Nephron (organoid): ENCODE measurements around the gene LRRC56.
"Not testable (repeated sequence)": the region's sequence is repeated elsewhere in the genome, so short reads cannot be mapped to it uniquely, and the experiment has no call there.

ENCODE experiments used
- H3K27ac Mint-ChIP-seq, 3 experiments: 2 replicates each; pipeline ENCODE4 v1.8.0; 2020; ENCODE audit warnings: mixed read lengths in 3 of 3, mild to moderate bottlenecking in 2 of 3, moderate library complexity in 1 of 3
- H3K27me3 Mint-ChIP-seq: 2 replicates; pipeline ENCODE4 v1.8.0; 2021; ENCODE audit warnings: low read depth, mild to moderate bottlenecking, moderate library complexity, mixed read lengths
- H3K36me3 Mint-ChIP-seq: 2 replicates; pipeline ENCODE4 v1.8.0; 2020; ENCODE audit warnings: low read depth, mixed read lengths
- H3K4me1 Mint-ChIP-seq: 2 replicates; pipeline ENCODE4 v1.8.0; 2020; ENCODE audit warnings: mixed read lengths
- H3K4me3 Mint-ChIP-seq, 3 experiments: 2 replicates each; pipeline ENCODE4 v1.8.0; 2020; ENCODE audit warnings: mild to moderate bottlenecking in 3 of 3, mixed read lengths in 3 of 3, moderate library complexity in 2 of 3
- H3K9me3 Mint-ChIP-seq: 2 replicates; pipeline ENCODE4 v1.8.0; 2020; ENCODE audit warnings: mixed read lengths
- TF ChIP-seq, protein P1 (sequence below), 3 experiments: fragments of 200-600 bp; sonication (generic); IDR thresholded peaks; one replicate each; pipeline ENCODE4 v1.5.0; 2021; ENCODE audit warnings: antibody characterized with exemption in 3 of 3; ENCODE audit not compliant: unreplicated experiment in 3 of 3

The LRRC56 gene

GRCh38 chr11:516400-516799 lies 20.9 kb upstream of the LRRC56 start:
- H3K4me1 Mint-ChIP-seq: no peaks in the 10 kb centered on the region
- H3K36me3 Mint-ChIP-seq: peaks cover 57% of the 10 kb centered on the region
- peaks cover 3% of the 10 kb centered on the region for H3K27me3 Mint-ChIP-seq
- H3K9me3 Mint-ChIP-seq: peaks cover 22% of the 10 kb centered on the region
- TF ChIP-seq, protein P1, sequence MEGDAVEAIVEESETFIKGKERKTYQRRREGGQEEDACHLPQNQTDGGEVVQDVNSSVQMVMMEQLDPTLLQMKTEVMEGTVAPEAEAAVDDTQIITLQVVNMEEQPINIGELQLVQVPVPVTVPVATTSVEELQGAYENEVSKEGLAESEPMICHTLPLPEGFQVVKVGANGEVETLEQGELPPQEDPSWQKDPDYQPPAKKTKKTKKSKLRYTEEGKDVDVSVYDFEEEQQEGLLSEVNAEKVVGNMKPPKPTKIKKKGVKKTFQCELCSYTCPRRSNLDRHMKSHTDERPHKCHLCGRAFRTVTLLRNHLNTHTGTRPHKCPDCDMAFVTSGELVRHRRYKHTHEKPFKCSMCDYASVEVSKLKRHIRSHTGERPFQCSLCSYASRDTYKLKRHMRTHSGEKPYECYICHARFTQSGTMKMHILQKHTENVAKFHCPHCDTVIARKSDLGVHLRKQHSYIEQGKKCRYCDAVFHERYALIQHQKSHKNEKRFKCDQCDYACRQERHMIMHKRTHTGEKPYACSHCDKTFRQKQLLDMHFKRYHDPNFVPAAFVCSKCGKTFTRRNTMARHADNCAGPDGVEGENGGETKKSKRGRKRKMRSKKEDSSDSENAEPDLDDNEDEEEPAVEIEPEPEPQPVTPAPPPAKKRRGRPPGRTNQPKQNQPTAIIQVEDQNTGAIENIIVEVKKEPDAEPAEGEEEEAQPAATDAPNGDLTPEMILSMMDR (IDR thresholded peaks at IDR 0.05; ENCODE audit: unreplicated experiment in 3 of 3): no peak
- H3K27ac Mint-ChIP-seq: peak overlapping the region in 1 of 3 experiments; percentile 34
- no peak overlapping the region for H3K4me3 Mint-ChIP-seq

GRCh38 chr11:516918-517685 lies 20.2 kb upstream of the LRRC56 start:
- peaks cover 53% of the 10 kb centered on the region for H3K36me3 Mint-ChIP-seq
- H3K4me3 Mint-ChIP-seq: peak overlapping the region in 1 of 3 experiments; percentile 8
- H3K9me3 Mint-ChIP-seq: peaks cover 22% of the 10 kb centered on the region
- H3K27ac Mint-ChIP-seq: peak overlapping the region in 1 of 3 experiments; percentile 91
- H3K4me1 Mint-ChIP-seq, H3K27me3 Mint-ChIP-seq: not testable (repeated sequence)

DNA sequence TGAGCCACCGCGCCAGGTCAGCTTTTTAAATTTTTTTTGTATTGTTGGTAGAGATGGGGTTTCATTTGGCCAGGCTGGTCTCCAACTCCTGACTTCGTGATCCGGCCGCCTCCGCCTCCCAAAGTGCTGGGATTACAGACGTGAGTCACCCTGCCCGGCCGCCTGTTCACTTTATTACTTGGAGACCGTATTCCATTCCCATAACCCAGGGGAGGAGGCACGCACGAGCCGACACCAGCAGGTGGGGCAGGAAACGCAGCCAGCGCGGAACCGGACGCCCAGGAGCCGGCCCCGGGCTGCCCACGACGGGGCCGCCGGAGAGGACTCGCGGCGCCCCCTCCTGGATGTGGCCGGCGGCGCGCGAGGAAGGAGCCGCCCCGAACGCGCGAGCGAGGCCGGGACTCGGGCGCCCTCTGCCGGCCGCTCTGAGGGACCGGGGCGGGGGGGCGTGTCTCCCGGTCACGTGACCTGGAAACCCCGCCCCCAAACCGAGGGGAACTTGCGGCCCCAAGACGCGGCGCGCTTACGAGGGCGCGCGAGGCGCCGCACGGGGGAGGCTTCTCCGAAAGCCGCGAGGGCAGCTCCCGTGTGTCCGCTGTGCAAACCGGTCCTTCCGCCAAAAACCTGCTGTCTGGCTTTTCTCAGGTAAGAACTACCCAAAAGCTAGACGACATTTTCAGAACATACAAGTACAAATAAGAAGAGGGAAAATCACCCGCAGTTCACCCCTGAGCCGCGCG lies 18.7 kb upstream of the LRRC56 start:
- TF ChIP-seq, protein P1 (IDR thresholded peaks at IDR 0.05; ENCODE audit: unreplicated experiment in 3 of 3): peak; percentile 98 to 99 (median 98)
- Mint-ChIP-seq H3K36me3 (peaks cover 41% of the 10 kb centered on the region), H3K4me3 (peak overlapping the region; percentile 66 to 74 (median 69)), H3K27ac (peak overlapping the region in 1 of 3 experiments; percentile 71), H3K9me3 (peaks cover 22% of the 10 kb centered on the region), H3K4me1 (no peaks in the 10 kb centered on the region), H3K27me3 (no peaks in the 10 kb centered on the region)

DNA sequence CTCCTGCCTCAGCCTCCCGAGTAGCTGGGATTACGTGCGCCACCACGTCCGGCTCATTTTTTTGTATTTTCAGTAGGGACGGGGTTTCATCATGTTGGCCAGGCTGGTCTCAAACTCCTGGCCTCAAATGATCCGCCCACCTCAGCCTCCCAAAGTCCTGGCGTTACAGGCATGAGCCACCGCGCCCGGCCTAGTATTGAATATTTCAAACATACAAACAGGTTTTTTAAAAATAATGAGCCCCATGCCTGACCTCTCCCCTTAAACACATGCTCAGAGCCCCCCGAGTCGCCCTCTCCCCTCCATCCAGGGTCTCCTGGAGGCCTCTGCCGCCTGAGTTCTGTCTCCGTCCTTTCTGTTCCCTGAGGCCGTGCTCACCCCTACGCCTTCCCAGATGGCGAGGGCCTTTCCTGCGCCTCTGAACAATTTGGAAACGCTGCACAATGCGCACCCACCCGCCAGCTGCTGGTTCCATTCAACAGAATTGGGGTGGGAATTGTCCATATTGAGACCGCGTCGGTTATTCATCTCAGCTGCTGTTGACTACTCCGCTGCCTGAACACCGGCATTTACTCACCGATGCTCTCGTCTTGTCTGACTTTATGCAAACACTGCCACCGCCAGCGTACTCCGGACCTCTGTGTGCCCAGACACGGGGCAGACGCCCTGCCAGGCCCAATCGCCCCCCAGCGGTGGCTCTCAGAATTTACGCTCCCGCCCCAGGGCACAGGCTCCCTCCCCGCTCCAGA lies 16.7 kb upstream of the LRRC56 start:
- Mint-ChIP-seq H3K4me1 (no peaks in the 10 kb centered on the region), H3K4me3 (no peak overlapping the region)

DNA sequence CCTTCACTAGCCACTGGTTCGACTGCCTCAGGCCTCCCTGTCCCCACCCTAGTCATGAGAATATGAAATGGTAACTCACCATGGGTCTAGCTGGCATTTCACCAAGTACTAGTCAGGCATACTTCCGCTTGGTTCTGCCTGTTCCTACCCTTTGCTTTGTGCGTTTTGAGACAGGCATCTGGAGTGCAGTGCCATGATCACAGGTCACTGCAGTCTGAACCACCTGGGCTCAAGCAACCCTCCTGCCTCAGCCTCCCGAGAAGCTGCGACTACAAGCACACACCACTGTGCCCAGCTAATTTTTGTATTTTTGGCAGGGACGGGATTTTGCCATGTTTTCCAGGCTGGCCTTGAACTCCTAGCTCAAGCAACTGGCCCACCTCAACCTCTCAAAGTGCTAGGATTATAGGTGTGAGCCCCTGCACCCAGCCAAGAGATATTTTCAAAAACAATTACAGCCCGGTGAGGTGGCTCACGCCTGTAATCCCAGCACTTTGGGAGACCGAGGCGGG lies 16.1 kb upstream of the LRRC56 start:
- peaks cover 20% of the 10 kb centered on the region for H3K36me3 Mint-ChIP-seq
- H3K27me3 Mint-ChIP-seq: peaks cover 3% of the 10 kb centered on the region
- H3K4me3 Mint-ChIP-seq: no peak overlapping the region
- peak overlapping the region in 1 of 3 experiments; percentile 24 for H3K27ac Mint-ChIP-seq
- TF ChIP-seq, protein P1 (IDR thresholded peaks at IDR 0.05; ENCODE audit: unreplicated experiment in 3 of 3): no peak
- peaks cover 17% of the 10 kb centered on the region for H3K9me3 Mint-ChIP-seq
- H3K4me1 Mint-ChIP-seq: no peaks in the 10 kb centered on the region

More for the DNA sequence above, 16.7 kb upstream of the LRRC56 start:
- H3K36me3 Mint-ChIP-seq: peaks cover 26% of the 10 kb centered on the region
- peaks cover under 1% of the 10 kb centered on the region for H3K27me3 Mint-ChIP-seq
- peak overlapping the region in 1 of 3 experiments; percentile 24 for H3K27ac Mint-ChIP-seq
- peaks cover 22% of the 10 kb centered on the region for H3K9me3 Mint-ChIP-seq
- TF ChIP-seq, protein P1 (IDR thresholded peaks at IDR 0.05; ENCODE audit: unreplicated experiment in 3 of 3): no peak

GRCh38 chr11:526192-526591 lies 11.1 kb upstream of the LRRC56 start:
- Mint-ChIP-seq H3K27me3 (peaks cover 3% of the 10 kb centered on the region), H3K27ac (no peak overlapping the region), H3K36me3 (peaks cover under 1% of the 10 kb centered on the region), H3K4me3 (no peak overlapping the region), H3K4me1 (no peaks in the 10 kb centered on the region), H3K9me3 (no peaks in the 10 kb centered on the region)
- TF ChIP-seq, protein P1 (IDR thresholded peaks at IDR 0.05; ENCODE audit: unreplicated experiment in 3 of 3): no peak
